ENCODE measurements around the gene LIPA.

DNA sequence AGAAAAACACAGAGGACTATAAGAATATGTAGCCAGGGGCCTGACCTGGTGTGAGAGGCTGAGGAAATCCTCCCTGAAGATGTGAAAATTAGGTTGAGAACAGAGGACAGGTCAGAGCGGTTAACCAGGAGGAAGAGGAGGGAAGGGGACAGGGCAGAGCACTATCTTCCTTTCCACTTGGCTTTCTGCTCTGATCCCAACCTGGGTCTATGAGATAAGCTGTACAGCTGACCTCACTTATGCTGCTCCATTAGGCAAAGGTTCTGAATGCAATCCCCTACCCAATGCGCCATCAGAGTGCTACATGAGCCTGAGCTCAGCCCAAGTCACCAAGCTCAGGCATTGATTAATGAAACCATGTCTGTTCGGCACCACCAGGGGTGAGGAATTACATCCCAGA is 10.5 kb downstream of the LIPA start:
- TF ChIP-seq, protein P1, sequence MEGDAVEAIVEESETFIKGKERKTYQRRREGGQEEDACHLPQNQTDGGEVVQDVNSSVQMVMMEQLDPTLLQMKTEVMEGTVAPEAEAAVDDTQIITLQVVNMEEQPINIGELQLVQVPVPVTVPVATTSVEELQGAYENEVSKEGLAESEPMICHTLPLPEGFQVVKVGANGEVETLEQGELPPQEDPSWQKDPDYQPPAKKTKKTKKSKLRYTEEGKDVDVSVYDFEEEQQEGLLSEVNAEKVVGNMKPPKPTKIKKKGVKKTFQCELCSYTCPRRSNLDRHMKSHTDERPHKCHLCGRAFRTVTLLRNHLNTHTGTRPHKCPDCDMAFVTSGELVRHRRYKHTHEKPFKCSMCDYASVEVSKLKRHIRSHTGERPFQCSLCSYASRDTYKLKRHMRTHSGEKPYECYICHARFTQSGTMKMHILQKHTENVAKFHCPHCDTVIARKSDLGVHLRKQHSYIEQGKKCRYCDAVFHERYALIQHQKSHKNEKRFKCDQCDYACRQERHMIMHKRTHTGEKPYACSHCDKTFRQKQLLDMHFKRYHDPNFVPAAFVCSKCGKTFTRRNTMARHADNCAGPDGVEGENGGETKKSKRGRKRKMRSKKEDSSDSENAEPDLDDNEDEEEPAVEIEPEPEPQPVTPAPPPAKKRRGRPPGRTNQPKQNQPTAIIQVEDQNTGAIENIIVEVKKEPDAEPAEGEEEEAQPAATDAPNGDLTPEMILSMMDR (IDR thresholded peaks at IDR 0.05): no peak
- TF ChIP-seq POLR2A (IDR thresholded peaks at IDR 0.05): no peak

Measured in vagina (tissue), 2 donors.